IPS-11a (cell line): ENCODE data around the gene GADD45GIP1.

ENCODE experiments used
- H3K4me3 ChIP-seq: one replicate; pipeline ENCODE4 v1.5.1; 2013; ENCODE audit warnings: low read depth, low read length, control low read depth

GADD45GIP1 gene

GRCh38 chr19:12956446-12957388 lies at the start of gene GADD45GIP1:
Gene GADD45GIP1, minus strand, starts transcription at chr19:12957223. Its CDS starts 11 bp downstream, at chr19:12957212.
- H3K4me3 ChIP-seq: peak within 1 kb of the TSS; percentile 99

- H3K4me3 ChIP-seq: no peak overlapping the region
Observed at GRCh38 chr19:13005861-13006370, 48.9 kb upstream of the GADD45GIP1 start.

GRCh38 chr19:13005253-13005652 lies 48.2 kb upstream of the GADD45GIP1 start:
- no peak overlapping the region for H3K4me3 ChIP-seq

GRCh38 chr19:13004273-13004672 lies 47.2 kb upstream of the GADD45GIP1 start:
- H3K4me3 ChIP-seq: no peak overlapping the region

GRCh38 chr19:13003081-13003480 lies 46.1 kb upstream of the GADD45GIP1 start:
- H3K4me3 ChIP-seq: no peak overlapping the region

- no peak overlapping the region for H3K4me3 ChIP-seq
Observed at GRCh38 chr19:13002166-13002898, 45.3 kb upstream of the GADD45GIP1 start.

GRCh38 chr19:13001502-13002165 lies 44.6 kb upstream of the GADD45GIP1 start:
- H3K4me3 ChIP-seq: no peak overlapping the region

- H3K4me3 ChIP-seq: no peak overlapping the region
Observed at GRCh38 chr19:13001166-13001501, 44.1 kb upstream of the GADD45GIP1 start.

GRCh38 chr19:12997967-12998940 lies 41.2 kb upstream of the GADD45GIP1 start:
- no peak overlapping the region for H3K4me3 ChIP-seq

GRCh38 chr19:12997179-12997966 lies 40.4 kb upstream of the GADD45GIP1 start:
- H3K4me3 ChIP-seq: no peak overlapping the region

- H3K4me3 ChIP-seq: peak overlapping the region; percentile 35
Observed at GRCh38 chr19:12996406-12997094, 39.5 kb upstream of the GADD45GIP1 start.

GRCh38 chr19:12995596-12996405 lies 38.8 kb upstream of the GADD45GIP1 start:
- peak overlapping the region; percentile 35 for H3K4me3 ChIP-seq

- H3K4me3 ChIP-seq: peak within 1 kb of the TSS; percentile 35
Observed at GRCh38 chr19:12994701-12995595, 37.9 kb upstream of the GADD45GIP1 start, which contains the start of gene NFIX. Gene NFIX, plus strand, starts transcription at chr19:12995475. Its CDS starts 363 bp downstream, at chr19:12995838.

GRCh38 chr19:12993562-12993961 lies 36.5 kb upstream of the GADD45GIP1 start:
- H3K4me3 ChIP-seq: no peak overlapping the region

GRCh38 chr19:12992729-12993128 lies 35.7 kb upstream of the GADD45GIP1 start:
- H3K4me3 ChIP-seq: no peak overlapping the region

GRCh38 chr19:12991296-12991695 lies 34.3 kb upstream of the GADD45GIP1 start:
- H3K4me3 ChIP-seq: no peak overlapping the region

GRCh38 chr19:12990853-12991252 lies 33.8 kb upstream of the GADD45GIP1 start:
- no peak overlapping the region for H3K4me3 ChIP-seq
